ENCODE measurements around the gene ZC3H7B.

ZC3H7B gene

GRCh38 chr22:41348964-41349484 is 47.7 kb downstream of the ZC3H7B start:
- peaks cover 74% of the 10 kb centered on the region for H3K36me3 ChIP-seq (ENCODE audit: control insufficient read depth, insufficient read depth, low read length)
- no peaks in the 10 kb centered on the region for H3K9me3 ChIP-seq (ENCODE audit: control insufficient read depth, insufficient read depth, low read length)

GRCh38 chr22:41350087-41350486 is 48.8 kb downstream of the ZC3H7B start:
- no peaks in the 10 kb centered on the region for H3K27me3 ChIP-seq (ENCODE audit: control insufficient read depth, insufficient read depth, low read length)
- no peaks in the 10 kb centered on the region for H3K9me3 ChIP-seq (ENCODE audit: control insufficient read depth, insufficient read depth, low read length)
- H3K36me3 ChIP-seq (ENCODE audit: control insufficient read depth, insufficient read depth, low read length) = peaks cover 73% of the 10 kb centered on the region
- no peaks in the 10 kb centered on the region for H3K4me1 ChIP-seq (ENCODE audit: control insufficient read depth, insufficient read depth, low read length)
- no peak overlapping the region for H3K9ac ChIP-seq (ENCODE audit: low read depth, low read length)
- H3K4me3 ChIP-seq (ENCODE audit: low read depth, low read length) = no peak overlapping the region

More at GRCh38 chr22:41348964-41349484, 47.7 kb downstream of the ZC3H7B start:
- Histone ChIP-seq H3K27me3 (ENCODE audit: control insufficient read depth, insufficient read depth, low read length) (no peaks in the 10 kb centered on the region), H3K9ac (ENCODE audit: low read depth, low read length) (no peak overlapping the region), H3K4me3 (ENCODE audit: low read depth, low read length) (no peak overlapping the region), H3K4me1 (ENCODE audit: control insufficient read depth, insufficient read depth, low read length) (no peaks in the 10 kb centered on the region)

- H3K9me3 ChIP-seq (ENCODE audit: control insufficient read depth, insufficient read depth, low read length) = no peaks in the 10 kb centered on the region
- no peaks in the 10 kb centered on the region for H3K4me1 ChIP-seq (ENCODE audit: control insufficient read depth, insufficient read depth, low read length)
- H3K36me3 ChIP-seq (ENCODE audit: control insufficient read depth, insufficient read depth, low read length) = peaks cover 76% of the 10 kb centered on the region
- no peaks in the 10 kb centered on the region for H3K27me3 ChIP-seq (ENCODE audit: control insufficient read depth, insufficient read depth, low read length)
- H3K9ac ChIP-seq (ENCODE audit: low read depth, low read length) = no peak overlapping the region
- H3K4me3 ChIP-seq (ENCODE audit: low read depth, low read length) = no peak overlapping the region
Measured at GRCh38 chr22:41351011-41351410, 49.7 kb downstream of the ZC3H7B start.

GRCh38 chr22:41352058-41352457 is 50.7 kb downstream of the ZC3H7B start:
- Histone ChIP-seq H3K4me3 (ENCODE audit: low read depth, low read length) (no peak overlapping the region), H3K27me3 (ENCODE audit: control insufficient read depth, insufficient read depth, low read length) (no peaks in the 10 kb centered on the region), H3K9me3 (ENCODE audit: control insufficient read depth, insufficient read depth, low read length) (no peaks in the 10 kb centered on the region), H3K4me1 (ENCODE audit: control insufficient read depth, insufficient read depth, low read length) (no peaks in the 10 kb centered on the region), H3K9ac (ENCODE audit: low read depth, low read length) (no peak overlapping the region), H3K36me3 (ENCODE audit: control insufficient read depth, insufficient read depth, low read length) (peaks cover 80% of the 10 kb centered on the region)

- H3K4me3 ChIP-seq (ENCODE audit: low read depth, low read length) = no peak overlapping the region
- H3K36me3 ChIP-seq (ENCODE audit: control insufficient read depth, insufficient read depth, low read length) = peaks cover 69% of the 10 kb centered on the region
- no peak overlapping the region for H3K9ac ChIP-seq (ENCODE audit: low read depth, low read length)
- no peaks in the 10 kb centered on the region for H3K4me1 ChIP-seq (ENCODE audit: control insufficient read depth, insufficient read depth, low read length)
- no peaks in the 10 kb centered on the region for H3K27me3 ChIP-seq (ENCODE audit: control insufficient read depth, insufficient read depth, low read length)
- H3K9me3 ChIP-seq (ENCODE audit: control insufficient read depth, insufficient read depth, low read length) = no peaks in the 10 kb centered on the region
Measured at GRCh38 chr22:41353862-41354575, 52.7 kb downstream of the ZC3H7B start.

GRCh38 chr22:41354979-41355378 is 53.7 kb downstream of the ZC3H7B start:
- H3K9ac ChIP-seq (ENCODE audit: low read depth, low read length) = no peak overlapping the region
- peaks cover 2% of the 10 kb centered on the region for H3K4me1 ChIP-seq (ENCODE audit: control insufficient read depth, insufficient read depth, low read length)
- H3K9me3 ChIP-seq (ENCODE audit: control insufficient read depth, insufficient read depth, low read length) = no peaks in the 10 kb centered on the region
- H3K27me3 ChIP-seq (ENCODE audit: control insufficient read depth, insufficient read depth, low read length) = no peaks in the 10 kb centered on the region
- H3K36me3 ChIP-seq (ENCODE audit: control insufficient read depth, insufficient read depth, low read length) = peaks cover 60% of the 10 kb centered on the region
- no peak overlapping the region for H3K4me3 ChIP-seq (ENCODE audit: low read depth, low read length)

- Histone ChIP-seq H3K4me3 (ENCODE audit: low read depth, low read length) (no peak overlapping the region), H3K4me1 (ENCODE audit: control insufficient read depth, insufficient read depth, low read length) (peaks cover 3% of the 10 kb centered on the region), H3K9me3 (ENCODE audit: control insufficient read depth, insufficient read depth, low read length) (no peaks in the 10 kb centered on the region), H3K27me3 (ENCODE audit: control insufficient read depth, insufficient read depth, low read length) (no peaks in the 10 kb centered on the region), H3K36me3 (ENCODE audit: control insufficient read depth, insufficient read depth, low read length) (peaks cover 53% of the 10 kb centered on the region), H3K9ac (ENCODE audit: low read depth, low read length) (no peak overlapping the region)
Measured at GRCh38 chr22:41355895-41356294, 54.6 kb downstream of the ZC3H7B start.

- Histone ChIP-seq H3K9me3 (ENCODE audit: control insufficient read depth, insufficient read depth, low read length) (no peaks in the 10 kb centered on the region), H3K36me3 (ENCODE audit: control insufficient read depth, insufficient read depth, low read length) (peaks cover 46% of the 10 kb centered on the region), H3K4me3 (ENCODE audit: low read depth, low read length) (no peak overlapping the region), H3K4me1 (ENCODE audit: control insufficient read depth, insufficient read depth, low read length) (peaks cover 3% of the 10 kb centered on the region), H3K9ac (ENCODE audit: low read depth, low read length) (no peak overlapping the region), H3K27me3 (ENCODE audit: control insufficient read depth, insufficient read depth, low read length) (no peaks in the 10 kb centered on the region)
Measured at GRCh38 chr22:41356430-41357028, 55.2 kb downstream of the ZC3H7B start.

- H3K27me3 ChIP-seq (ENCODE audit: control insufficient read depth, insufficient read depth, low read length) = no peaks in the 10 kb centered on the region
- H3K36me3 ChIP-seq (ENCODE audit: control insufficient read depth, insufficient read depth, low read length) = peaks cover 46% of the 10 kb centered on the region
- H3K4me3 ChIP-seq (ENCODE audit: low read depth, low read length) = no peak overlapping the region
Measured at GRCh38 chr22:41357191-41357590, 55.9 kb downstream of the ZC3H7B start.

GRCh38 chr22:41358927-41359326 is 57.6 kb downstream of the ZC3H7B start:
- Histone ChIP-seq H3K9ac (ENCODE audit: low read depth, low read length) (no peak overlapping the region), H3K36me3 (ENCODE audit: control insufficient read depth, insufficient read depth, low read length) (peaks cover 36% of the 10 kb centered on the region), H3K9me3 (ENCODE audit: control insufficient read depth, insufficient read depth, low read length) (no peaks in the 10 kb centered on the region), H3K4me1 (ENCODE audit: control insufficient read depth, insufficient read depth, low read length) (peaks cover 3% of the 10 kb centered on the region), H3K27me3 (ENCODE audit: control insufficient read depth, insufficient read depth, low read length) (no peaks in the 10 kb centered on the region), H3K4me3 (ENCODE audit: low read depth, low read length) (no peak overlapping the region)

More at GRCh38 chr22:41357191-41357590, 55.9 kb downstream of the ZC3H7B start:
- Histone ChIP-seq H3K9ac (ENCODE audit: low read depth, low read length) (no peak overlapping the region), H3K9me3 (ENCODE audit: control insufficient read depth, insufficient read depth, low read length) (no peaks in the 10 kb centered on the region), H3K4me1 (ENCODE audit: control insufficient read depth, insufficient read depth, low read length) (peaks cover 3% of the 10 kb centered on the region)

GRCh38 chr22:41359376-41359775 is 58.1 kb downstream of the ZC3H7B start:
- Histone ChIP-seq H3K9ac (ENCODE audit: low read depth, low read length) (no peak overlapping the region), H3K4me3 (ENCODE audit: low read depth, low read length) (no peak overlapping the region), H3K27me3 (ENCODE audit: control insufficient read depth, insufficient read depth, low read length) (no peaks in the 10 kb centered on the region), H3K9me3 (ENCODE audit: control insufficient read depth, insufficient read depth, low read length) (no peaks in the 10 kb centered on the region), H3K36me3 (ENCODE audit: control insufficient read depth, insufficient read depth, low read length) (peaks cover 32% of the 10 kb centered on the region), H3K4me1 (ENCODE audit: control insufficient read depth, insufficient read depth, low read length) (peaks cover 3% of the 10 kb centered on the region)

GRCh38 chr22:41360126-41360525 is 58.8 kb downstream of the ZC3H7B start:
- H3K9ac ChIP-seq (ENCODE audit: low read depth, low read length) = peak overlapping the region; percentile 32
- no peaks in the 10 kb centered on the region for H3K9me3 ChIP-seq (ENCODE audit: control insufficient read depth, insufficient read depth, low read length)
- peaks cover 3% of the 10 kb centered on the region for H3K4me1 ChIP-seq (ENCODE audit: control insufficient read depth, insufficient read depth, low read length)
- H3K27me3 ChIP-seq (ENCODE audit: control insufficient read depth, insufficient read depth, low read length) = no peaks in the 10 kb centered on the region
- peaks cover 27% of the 10 kb centered on the region for H3K36me3 ChIP-seq (ENCODE audit: control insufficient read depth, insufficient read depth, low read length)
- no peak overlapping the region for H3K4me3 ChIP-seq (ENCODE audit: low read depth, low read length)
